ENCODE data around the gene SH3YL1.
A peak's percentile ranks its signal among the peaks of the same experiment; 100 is the strongest.

The SH3YL1 gene

GRCh38 chr2:263774-264492 lies at the start of gene SH3YL1:
Gene SH3YL1, minus strand, starts transcription at chr2:264032. Its CDS starts 48 bp downstream, at chr2:263984.
- Histone ChIP-seq H3K4me1 (ENCODE audit: control insufficient read depth, insufficient read depth, low read length, unreplicated experiment) (peaks cover 25% of the 10 kb centered on the region), H3K4me3 (ENCODE audit: low read depth, low read length) (peak within 1 kb of the TSS; percentile 99), H3K27me3 (ENCODE audit: insufficient read depth, low read length) (no peaks in the 10 kb centered on the region), H3K36me3 (ENCODE audit: insufficient read depth, low read length) (peaks cover 16% of the 10 kb centered on the region), H3K27ac (ENCODE audit: low read depth, low read length) (peak within 1 kb of the TSS; percentile 51), H3K79me2 (ENCODE audit: control insufficient read depth, insufficient read depth, low read length, unreplicated experiment) (peaks cover 51% of the 10 kb centered on the region), H2AFZ (ENCODE audit: low read length, unreplicated experiment) (peak within 1 kb of the TSS; percentile 93)

- no peaks in the 10 kb centered on the region for H3K79me2 ChIP-seq (ENCODE audit: control insufficient read depth, insufficient read depth, low read length, unreplicated experiment)
- no peak overlapping the region for H3K27ac ChIP-seq (ENCODE audit: low read depth, low read length)
- no peaks in the 10 kb centered on the region for H3K27me3 ChIP-seq (ENCODE audit: insufficient read depth, low read length)
- no peaks in the 10 kb centered on the region for H3K36me3 ChIP-seq (ENCODE audit: insufficient read depth, low read length)
- H2AFZ ChIP-seq (ENCODE audit: low read length, unreplicated experiment): no peak overlapping the region
- H3K4me3 ChIP-seq (ENCODE audit: low read depth, low read length): no peak overlapping the region
- no peaks in the 10 kb centered on the region for H3K4me1 ChIP-seq (ENCODE audit: control insufficient read depth, insufficient read depth, low read length, unreplicated experiment)
Observed at GRCh38 chr2:310994-311393, 47.2 kb upstream of the SH3YL1 start.

GRCh38 chr2:309954-310510 lies 46.2 kb upstream of the SH3YL1 start:
- H2AFZ ChIP-seq (ENCODE audit: low read length, unreplicated experiment): no peak overlapping the region
- H3K4me3 ChIP-seq (ENCODE audit: low read depth, low read length): no peak overlapping the region
- H3K27ac ChIP-seq (ENCODE audit: low read depth, low read length): no peak overlapping the region
- H3K79me2 ChIP-seq (ENCODE audit: control insufficient read depth, insufficient read depth, low read length, unreplicated experiment): no peaks in the 10 kb centered on the region
- no peaks in the 10 kb centered on the region for H3K36me3 ChIP-seq (ENCODE audit: insufficient read depth, low read length)
- no peaks in the 10 kb centered on the region for H3K27me3 ChIP-seq (ENCODE audit: insufficient read depth, low read length)
- H3K4me1 ChIP-seq (ENCODE audit: control insufficient read depth, insufficient read depth, low read length, unreplicated experiment): no peaks in the 10 kb centered on the region

GRCh38 chr2:309148-309953 lies 45.5 kb upstream of the SH3YL1 start:
- no peak overlapping the region for H3K27ac ChIP-seq (ENCODE audit: low read depth, low read length)
- no peaks in the 10 kb centered on the region for H3K27me3 ChIP-seq (ENCODE audit: insufficient read depth, low read length)
- H3K4me3 ChIP-seq (ENCODE audit: low read depth, low read length): no peak overlapping the region
- no peaks in the 10 kb centered on the region for H3K79me2 ChIP-seq (ENCODE audit: control insufficient read depth, insufficient read depth, low read length, unreplicated experiment)
- H2AFZ ChIP-seq (ENCODE audit: low read length, unreplicated experiment): no peak overlapping the region
- H3K36me3 ChIP-seq (ENCODE audit: insufficient read depth, low read length): no peaks in the 10 kb centered on the region
- no peaks in the 10 kb centered on the region for H3K4me1 ChIP-seq (ENCODE audit: control insufficient read depth, insufficient read depth, low read length, unreplicated experiment)

GRCh38 chr2:305366-305765 lies 41.5 kb upstream of the SH3YL1 start:
- H3K4me1 ChIP-seq (ENCODE audit: control insufficient read depth, insufficient read depth, low read length, unreplicated experiment): no peaks in the 10 kb centered on the region
- no peak overlapping the region for H3K4me3 ChIP-seq (ENCODE audit: low read depth, low read length)
- H3K79me2 ChIP-seq (ENCODE audit: control insufficient read depth, insufficient read depth, low read length, unreplicated experiment): no peaks in the 10 kb centered on the region
- no peaks in the 10 kb centered on the region for H3K27me3 ChIP-seq (ENCODE audit: insufficient read depth, low read length)
- no peak overlapping the region for H3K27ac ChIP-seq (ENCODE audit: low read depth, low read length)
- no peak overlapping the region for H2AFZ ChIP-seq (ENCODE audit: low read length, unreplicated experiment)
- H3K36me3 ChIP-seq (ENCODE audit: insufficient read depth, low read length): no peaks in the 10 kb centered on the region

- Histone ChIP-seq H2AFZ (ENCODE audit: low read length, unreplicated experiment) (no peak overlapping the region), H3K36me3 (ENCODE audit: insufficient read depth, low read length) (no peaks in the 10 kb centered on the region), H3K27ac (ENCODE audit: low read depth, low read length) (no peak overlapping the region), H3K4me1 (ENCODE audit: control insufficient read depth, insufficient read depth, low read length, unreplicated experiment) (no peaks in the 10 kb centered on the region), H3K79me2 (ENCODE audit: control insufficient read depth, insufficient read depth, low read length, unreplicated experiment) (no peaks in the 10 kb centered on the region), H3K27me3 (ENCODE audit: insufficient read depth, low read length) (peaks cover 41% of the 10 kb centered on the region), H3K4me3 (ENCODE audit: low read depth, low read length) (no peak overlapping the region)
Observed at GRCh38 chr2:296354-296753, 32.5 kb upstream of the SH3YL1 start.

GRCh38 chr2:295090-295489 lies 31.3 kb upstream of the SH3YL1 start:
- Histone ChIP-seq H3K4me1 (ENCODE audit: control insufficient read depth, insufficient read depth, low read length, unreplicated experiment) (no peaks in the 10 kb centered on the region), H2AFZ (ENCODE audit: low read length, unreplicated experiment) (no peak overlapping the region), H3K27me3 (ENCODE audit: insufficient read depth, low read length) (peaks cover 48% of the 10 kb centered on the region), H3K4me3 (ENCODE audit: low read depth, low read length) (no peak overlapping the region), H3K36me3 (ENCODE audit: insufficient read depth, low read length) (no peaks in the 10 kb centered on the region), H3K27ac (ENCODE audit: low read depth, low read length) (no peak overlapping the region), H3K79me2 (ENCODE audit: control insufficient read depth, insufficient read depth, low read length, unreplicated experiment) (no peaks in the 10 kb centered on the region)

GRCh38 chr2:290090-290722 lies 26.4 kb upstream of the SH3YL1 start:
- H3K27me3 ChIP-seq (ENCODE audit: insufficient read depth, low read length): peaks cover 53% of the 10 kb centered on the region
- no peak overlapping the region for H3K27ac ChIP-seq (ENCODE audit: low read depth, low read length)
- H3K79me2 ChIP-seq (ENCODE audit: control insufficient read depth, insufficient read depth, low read length, unreplicated experiment): no peaks in the 10 kb centered on the region
- peaks cover 12% of the 10 kb centered on the region for H3K4me1 ChIP-seq (ENCODE audit: control insufficient read depth, insufficient read depth, low read length, unreplicated experiment)
- H3K4me3 ChIP-seq (ENCODE audit: low read depth, low read length): peak overlapping the region; percentile 74
- H2AFZ ChIP-seq (ENCODE audit: low read length, unreplicated experiment): peak overlapping the region; percentile 79
- no peaks in the 10 kb centered on the region for H3K36me3 ChIP-seq (ENCODE audit: insufficient read depth, low read length)

GRCh38 chr2:289362-290089 lies 25.7 kb upstream of the SH3YL1 start:
- Histone ChIP-seq H2AFZ (ENCODE audit: low read length, unreplicated experiment) (peak overlapping the region; percentile 79), H3K27me3 (ENCODE audit: insufficient read depth, low read length) (peaks cover 50% of the 10 kb centered on the region), H3K36me3 (ENCODE audit: insufficient read depth, low read length) (no peaks in the 10 kb centered on the region), H3K4me3 (ENCODE audit: low read depth, low read length) (peak overlapping the region; percentile 74), H3K79me2 (ENCODE audit: control insufficient read depth, insufficient read depth, low read length, unreplicated experiment) (no peaks in the 10 kb centered on the region), H3K27ac (ENCODE audit: low read depth, low read length) (no peak overlapping the region), H3K4me1 (ENCODE audit: control insufficient read depth, insufficient read depth, low read length, unreplicated experiment) (peaks cover 19% of the 10 kb centered on the region)

- Histone ChIP-seq H3K4me3 (ENCODE audit: low read depth, low read length) (peak overlapping the region; percentile 74), H3K27me3 (ENCODE audit: insufficient read depth, low read length) (peaks cover 50% of the 10 kb centered on the region), H3K27ac (ENCODE audit: low read depth, low read length) (no peak overlapping the region), H3K36me3 (ENCODE audit: insufficient read depth, low read length) (no peaks in the 10 kb centered on the region), H2AFZ (ENCODE audit: low read length, unreplicated experiment) (no peak overlapping the region), H3K4me1 (ENCODE audit: control insufficient read depth, insufficient read depth, low read length, unreplicated experiment) (peaks cover 26% of the 10 kb centered on the region), H3K79me2 (ENCODE audit: control insufficient read depth, insufficient read depth, low read length, unreplicated experiment) (no peaks in the 10 kb centered on the region)
Observed at GRCh38 chr2:288758-289361, 25.0 kb upstream of the SH3YL1 start.
